IMR-90 (cell line): Measurements from ENCODE around the gene ITPKC.

ENCODE experiments used
- CTCF ChIP-seq: conservative IDR thresholded peaks from 2 replicates; pipeline ENCODE4 v1.5.1; 2012; ENCODE audit warnings: mild to moderate bottlenecking, low read depth, low read length, improper control_type of control experiment
- POLR2A ChIP-seq: IDR thresholded peaks from 2 replicates; pipeline ENCODE4 v1.6.1; 2012; ENCODE audit warnings: mild to moderate bottlenecking, low read depth, low read length

GRCh38 chr19:40744554-40745401 lies 27.9 kb downstream of the ITPKC start:
- no peak for TF ChIP-seq POLR2A
- TF ChIP-seq CTCF = no peak
